Liver (tissue), 9 donors: ENCODE measurements around the gene PFN3. TPM values are rescaled to one million over a fixed set of nuclear protein-coding genes. Genes with fewer than 3 reads are reported as not detected.

Experiments
- DNase-seq: peaks from one replicate; pipeline ENCODE4 v3.0.0-alpha.2; 2017; ENCODE audit warnings: low spot score
- H3K27ac ChIP-seq, 2 donors: one replicate each; pipeline ENCODE4 v1.7.0; 2013; ENCODE audit warnings: inconsistent platforms in 2 of 2, low read length in 2 of 2, control low read depth in 1 of 2, low read depth in 1 of 2, mild to moderate bottlenecking in 1 of 2
- H3K27me3 ChIP-seq, 4 donors: one replicate each; pipeline versions ENCODE4 v1.6.1 to v1.7.0; 2013; ENCODE audit warnings: low read length in 3 of 4, inconsistent platforms in 1 of 4, mild to moderate bottlenecking in 1 of 4, moderate library complexity in 1 of 4; ENCODE audit not compliant: control insufficient read depth in 4 of 4, insufficient read depth in 4 of 4
- H3K36me3 ChIP-seq, 4 donors: one replicate each; pipeline versions ENCODE4 v1.6.1 to v1.7.0; 2013; ENCODE audit warnings: low read length in 3 of 4, mild to moderate bottlenecking in 3 of 4, low read depth in 1 of 4, moderate library complexity in 1 of 4; ENCODE audit not compliant: control insufficient read depth in 4 of 4, insufficient read depth in 3 of 4
- H3K4me1 ChIP-seq, 4 donors: one replicate each; pipeline versions ENCODE4 v1.6.1 to v1.7.0; 2013; ENCODE audit warnings: low read length in 3 of 4, mild to moderate bottlenecking in 3 of 4, moderate library complexity in 1 of 4; ENCODE audit not compliant: control insufficient read depth in 4 of 4, insufficient read depth in 4 of 4
- H3K4me3 ChIP-seq, 3 donors: one replicate each; pipeline versions ENCODE4 v1.6.1 to v1.7.0; 2013; ENCODE audit warnings: low read length in 3 of 3, control low read depth in 1 of 3, low read depth in 1 of 3, mild to moderate bottlenecking in 1 of 3
- H3K9ac ChIP-seq, 2 donors: one replicate each; pipeline ENCODE4 v1.7.0; 2013; ENCODE audit warnings: low read length in 2 of 2, mild to moderate bottlenecking in 2 of 2, moderate library complexity in 2 of 2, control low read depth in 1 of 2, low read depth in 1 of 2
- H3K9me3 ChIP-seq, 4 donors: one replicate each; pipeline versions ENCODE4 v1.6.1 to v1.7.0; 2013; ENCODE audit warnings: low read length in 3 of 4; ENCODE audit not compliant: control insufficient read depth in 4 of 4
- CTCF ChIP-seq: fragments of 150-350 bp; IDR thresholded peaks from 2 replicates; pipeline ENCODE4 v1.5.1; 2017; ENCODE audit warnings: improper control_type of control experiment, low read depth, low read length; ENCODE audit not compliant: missing input control
- FOXA2 ChIP-seq: IDR thresholded peaks from 2 replicates; pipeline ENCODE4 v1.6.1; 2016; ENCODE audit warnings: antibody characterized with exemption
- GABPA ChIP-seq, 2 donors: IDR thresholded peaks in 1 of 2; conservative IDR thresholded peaks in 1 of 2; 2 replicates each; pipeline ENCODE4 v1.6.1; 2016; ENCODE audit warnings: antibody characterized with exemption in 2 of 2, mild to moderate bottlenecking in 1 of 2, moderate library complexity in 1 of 2
- HNF4A ChIP-seq, 2 donors: conservative IDR thresholded peaks; 2 replicates each; pipeline ENCODE4 v1.6.1; 2016; ENCODE audit warnings: antibody characterized with exemption in 2 of 2, mild to moderate bottlenecking in 2 of 2
- JUND ChIP-seq, 2 donors: IDR thresholded peaks; 2 replicates each; pipeline ENCODE4 v1.6.1; 2016; ENCODE audit warnings: antibody characterized with exemption in 2 of 2
- NR2F2 ChIP-seq: IDR thresholded peaks from 2 replicates; pipeline ENCODE4 v1.6.1; 2016; ENCODE audit warnings: antibody characterized with exemption
- RAD21 ChIP-seq, 2 donors: IDR thresholded peaks; 2 replicates each; pipeline ENCODE4 v1.6.1; 2016; ENCODE audit warnings: antibody characterized with exemption in 2 of 2, mild to moderate bottlenecking in 2 of 2
- RXRA ChIP-seq, 2 donors: IDR thresholded peaks; 2 replicates each; pipeline ENCODE4 v1.6.1; 2017 to 2018; ENCODE audit warnings: antibody characterized with exemption in 2 of 2, mild to moderate bottlenecking in 1 of 2
- SP1 ChIP-seq: IDR thresholded peaks from 2 replicates; pipeline ENCODE4 v1.6.1; 2018; ENCODE audit warnings: antibody characterized with exemption, mild to moderate bottlenecking
- TAF1 ChIP-seq: conservative IDR thresholded peaks from 2 replicates; pipeline ENCODE4 v1.6.1; 2016; ENCODE audit warnings: antibody characterized with exemption, mild to moderate bottlenecking
- YY1 ChIP-seq: IDR thresholded peaks from 2 replicates; pipeline ENCODE4 v1.6.1; 2016; ENCODE audit warnings: antibody characterized with exemption, mild to moderate bottlenecking
- WGBS: extraction: QIAGEN DNeasy Blood & Tissue Kit; methylation state at CpG from one replicate; pipeline ENCODE4 v1.1.7; 2013; 5-methylcytosine and 5-hydroxymethylcytosine counted together
- polyA plus RNA-seq, 2 donors: library from polyadenylated mRNA; stranded (reverse) in 1 of 2; unstranded in 1 of 2; fragments of 200-250 nt in 1 of 2; fragments of >200 nt in 1 of 2; fragmentation: Nextera tagmentation in 1 of 2; extraction: Ambion mirVana in 1 of 2; gene quantifications; one replicate each; pipeline versions ENCODE4 v1.2.1 to v1.2.3, GENCODE V29; 2013 to 2015
- total RNA-seq, 2 donors: library from RNA; depleted of rRNA; stranded (reverse); fragments of >200 nt; gene quantifications; one replicate each; pipeline ENCODE4 v1.2.3, GENCODE V29; 2014
- TF ChIP-seq, protein P1 (sequence below): IDR thresholded peaks from 2 replicates; pipeline ENCODE4 v1.6.1; 2016; ENCODE audit warnings: antibody characterized with exemption
- TF ChIP-seq, protein P2 (sequence below): IDR thresholded peaks from 2 replicates; pipeline ENCODE4 v1.6.1; 2016; ENCODE audit warnings: antibody characterized with exemption, mild to moderate bottlenecking
- TF ChIP-seq, protein P3 (sequence below): IDR thresholded peaks from 2 replicates; pipeline ENCODE4 v1.6.1; 2016; ENCODE audit warnings: antibody characterized with exemption
- donor health status: healthy.
- donor health status: healthy.
- donor health status: healthy.
- donor health status: healthy.
- donor health status: healthy.

Gene PFN3
- total and polyA plus RNA-seq, 4 donors, result not detected

DNA sequence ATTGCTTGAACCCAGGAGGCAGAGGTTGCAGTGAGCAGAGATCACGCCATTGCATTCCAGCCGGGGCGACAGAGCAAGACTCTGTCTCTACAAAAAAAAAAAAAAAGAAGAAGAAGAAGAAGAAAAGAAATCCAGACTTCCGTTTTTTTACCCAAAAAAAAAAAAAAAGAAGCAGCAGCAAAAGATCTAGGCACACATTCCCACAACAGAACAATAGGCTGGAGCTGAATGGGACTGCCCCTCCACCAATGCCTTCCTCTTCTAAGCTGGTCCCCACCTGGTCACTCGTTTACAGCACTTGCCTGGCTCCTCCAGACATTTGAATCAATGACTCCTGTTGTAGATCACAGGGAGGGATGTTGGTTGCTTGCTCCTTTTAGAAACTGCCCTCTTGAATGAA lies 47.4 kb downstream of the PFN3 start:
- peaks cover 22 to 67% (median 55%) of the 10 kb centered on the region in 4 donors for H3K4me1 ChIP-seq
- 82% methylated on average over 5 of the region's 5 CpGs for WGBS
- H3K36me3 ChIP-seq, result peaks cover 0 to 2% (median 0%) of the 10 kb centered on the region in 4 donors
- H3K27me3 ChIP-seq, result no peaks in the 10 kb centered on the region
- no peak overlapping the region for H3K27ac ChIP-seq
- no peak overlapping the region for H3K9ac ChIP-seq
- H3K9me3 ChIP-seq, result no peaks in the 10 kb centered on the region
- DNase-seq, result no peak
- no peak overlapping the region for H3K4me3 ChIP-seq
- TF ChIP-seq SP1 (no peak), RAD21 (IDR thresholded peaks at IDR 0.05) (no peak), JUND (IDR thresholded peaks at IDR 0.05) (no peak), FOXA2 (no peak)
- TF ChIP-seq, protein P1, sequence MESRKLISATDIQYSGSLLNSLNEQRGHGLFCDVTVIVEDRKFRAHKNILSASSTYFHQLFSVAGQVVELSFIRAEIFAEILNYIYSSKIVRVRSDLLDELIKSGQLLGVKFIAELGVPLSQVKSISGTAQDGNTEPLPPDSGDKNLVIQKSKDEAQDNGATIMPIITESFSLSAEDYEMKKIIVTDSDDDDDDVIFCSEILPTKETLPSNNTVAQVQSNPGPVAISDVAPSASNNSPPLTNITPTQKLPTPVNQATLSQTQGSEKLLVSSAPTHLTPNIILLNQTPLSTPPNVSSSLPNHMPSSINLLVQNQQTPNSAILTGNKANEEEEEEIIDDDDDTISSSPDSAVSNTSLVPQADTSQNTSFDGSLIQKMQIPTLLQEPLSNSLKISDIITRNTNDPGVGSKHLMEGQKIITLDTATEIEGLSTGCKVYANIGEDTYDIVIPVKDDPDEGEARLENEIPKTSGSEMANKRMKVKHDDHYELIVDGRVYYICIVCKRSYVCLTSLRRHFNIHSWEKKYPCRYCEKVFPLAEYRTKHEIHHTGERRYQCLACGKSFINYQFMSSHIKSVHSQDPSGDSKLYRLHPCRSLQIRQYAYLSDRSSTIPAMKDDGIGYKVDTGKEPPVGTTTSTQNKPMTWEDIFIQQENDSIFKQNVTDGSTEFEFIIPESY, result no peak
- TF ChIP-seq, protein P2, sequence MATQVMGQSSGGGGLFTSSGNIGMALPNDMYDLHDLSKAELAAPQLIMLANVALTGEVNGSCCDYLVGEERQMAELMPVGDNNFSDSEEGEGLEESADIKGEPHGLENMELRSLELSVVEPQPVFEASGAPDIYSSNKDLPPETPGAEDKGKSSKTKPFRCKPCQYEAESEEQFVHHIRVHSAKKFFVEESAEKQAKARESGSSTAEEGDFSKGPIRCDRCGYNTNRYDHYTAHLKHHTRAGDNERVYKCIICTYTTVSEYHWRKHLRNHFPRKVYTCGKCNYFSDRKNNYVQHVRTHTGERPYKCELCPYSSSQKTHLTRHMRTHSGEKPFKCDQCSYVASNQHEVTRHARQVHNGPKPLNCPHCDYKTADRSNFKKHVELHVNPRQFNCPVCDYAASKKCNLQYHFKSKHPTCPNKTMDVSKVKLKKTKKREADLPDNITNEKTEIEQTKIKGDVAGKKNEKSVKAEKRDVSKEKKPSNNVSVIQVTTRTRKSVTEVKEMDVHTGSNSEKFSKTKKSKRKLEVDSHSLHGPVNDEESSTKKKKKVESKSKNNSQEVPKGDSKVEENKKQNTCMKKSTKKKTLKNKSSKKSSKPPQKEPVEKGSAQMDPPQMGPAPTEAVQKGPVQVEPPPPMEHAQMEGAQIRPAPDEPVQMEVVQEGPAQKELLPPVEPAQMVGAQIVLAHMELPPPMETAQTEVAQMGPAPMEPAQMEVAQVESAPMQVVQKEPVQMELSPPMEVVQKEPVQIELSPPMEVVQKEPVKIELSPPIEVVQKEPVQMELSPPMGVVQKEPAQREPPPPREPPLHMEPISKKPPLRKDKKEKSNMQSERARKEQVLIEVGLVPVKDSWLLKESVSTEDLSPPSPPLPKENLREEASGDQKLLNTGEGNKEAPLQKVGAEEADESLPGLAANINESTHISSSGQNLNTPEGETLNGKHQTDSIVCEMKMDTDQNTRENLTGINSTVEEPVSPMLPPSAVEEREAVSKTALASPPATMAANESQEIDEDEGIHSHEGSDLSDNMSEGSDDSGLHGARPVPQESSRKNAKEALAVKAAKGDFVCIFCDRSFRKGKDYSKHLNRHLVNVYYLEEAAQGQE, result no peak

DNA sequence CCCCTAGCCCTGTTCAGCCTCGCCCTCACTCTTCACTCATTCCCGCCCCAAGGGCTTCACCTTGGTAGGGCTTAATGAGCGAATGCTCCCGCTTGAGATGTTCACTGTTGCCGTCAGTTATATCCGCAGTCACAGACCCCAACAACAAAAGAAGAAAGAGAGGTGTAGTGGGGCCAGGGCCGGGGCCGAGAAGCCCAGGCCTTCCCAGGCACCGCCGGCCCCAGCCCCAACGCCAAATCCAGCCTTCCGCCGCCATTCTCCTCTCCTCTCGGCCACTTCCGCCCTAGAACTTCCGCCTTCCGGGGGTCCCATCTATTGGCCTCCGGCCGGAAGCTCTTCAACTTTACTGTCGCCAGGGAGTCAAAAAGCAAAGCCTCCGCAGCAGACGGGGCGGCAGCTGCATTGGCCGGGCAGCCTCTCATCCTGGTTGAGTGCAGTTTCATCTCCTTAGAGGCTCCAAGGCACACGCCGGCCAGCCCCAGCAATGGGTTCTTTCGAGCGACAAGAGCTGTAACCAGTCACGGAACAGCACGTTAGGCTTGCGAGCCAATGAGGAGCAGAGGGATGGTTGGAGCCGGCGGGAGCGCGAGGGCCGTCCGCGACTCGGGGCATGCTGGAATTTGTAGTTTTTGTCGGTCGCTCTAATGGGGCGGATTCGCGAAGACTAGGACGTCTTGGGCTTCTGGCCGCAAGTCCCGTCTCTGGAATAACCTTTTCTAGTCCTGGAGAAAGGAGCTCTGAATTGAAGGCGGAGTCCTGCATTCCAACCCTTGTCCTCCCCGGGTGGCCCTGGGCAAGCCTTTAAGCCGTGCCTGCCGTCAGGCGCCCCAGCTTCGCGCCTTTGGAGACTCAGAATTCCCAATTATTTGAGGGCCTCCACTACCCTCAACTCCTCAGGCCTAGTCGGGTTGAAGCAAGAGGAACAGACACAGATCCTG lies 48.8 kb downstream of the PFN3 start, which contains the start of gene LMAN2:
Gene LMAN2 (minus strand): TSS at position 277 of the 938 bp plus-strand sequence. CDS start 21 bp downstream, at position 256.
- Histone ChIP-seq H3K9ac (peak within 1 kb of the TSS; percentile 84 to 94), H3K4me3 (peak within 1 kb of the TSS; percentile 75 to 99 (median 93)), H3K36me3 (peaks cover 0 to 9% (median 1%) of the 10 kb centered on the region in 4 donors), H3K4me1 (peaks cover 19 to 65% (median 55%) of the 10 kb centered on the region in 4 donors), H3K27ac (peak within 1 kb of the TSS; percentile 83 to 96), H3K9me3 (no peaks in the 10 kb centered on the region), H3K27me3 (no peaks in the 10 kb centered on the region)
- 7% methylated on average over 55 of the region's 55 CpGs for WGBS
- peak; percentile 99 for TF ChIP-seq GABPA (IDR thresholded peaks at IDR 0.05 in 1 of 2, conservative IDR thresholded peaks at IDR 0.05 in 1 of 2)
- peak; percentile 98 for TF ChIP-seq YY1
- TF ChIP-seq, protein P3, sequence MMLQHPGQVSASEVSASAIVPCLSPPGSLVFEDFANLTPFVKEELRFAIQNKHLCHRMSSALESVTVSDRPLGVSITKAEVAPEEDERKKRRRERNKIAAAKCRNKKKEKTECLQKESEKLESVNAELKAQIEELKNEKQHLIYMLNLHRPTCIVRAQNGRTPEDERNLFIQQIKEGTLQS, result peak; percentile 19
- peak in 1 of 2 donors; percentile 33 for TF ChIP-seq RXRA (IDR thresholded peaks at IDR 0.05)
- peak in 1 of 2 donors; percentile 34 for TF ChIP-seq RAD21 (IDR thresholded peaks at IDR 0.05)
- no peak for TF ChIP-seq CTCF
- TF ChIP-seq, protein P2, result no peak
- TF ChIP-seq TAF1, result peak; percentile 59
- peak; percentile 60 for TF ChIP-seq NR2F2
- no peak for TF ChIP-seq HNF4A (conservative IDR thresholded peaks at IDR 0.05)
- peak; percentile 95 for TF ChIP-seq SP1
- TF ChIP-seq FOXA2, result no peak
- DNase-seq, result peak; percentile 92
